ENCODE results near the gene SURF2.
"Not testable (repeated sequence)": the region's sequence is repeated elsewhere in the genome, so short reads cannot be mapped to it uniquely, and the experiment has no call there.

The SURF2 gene

DNA sequence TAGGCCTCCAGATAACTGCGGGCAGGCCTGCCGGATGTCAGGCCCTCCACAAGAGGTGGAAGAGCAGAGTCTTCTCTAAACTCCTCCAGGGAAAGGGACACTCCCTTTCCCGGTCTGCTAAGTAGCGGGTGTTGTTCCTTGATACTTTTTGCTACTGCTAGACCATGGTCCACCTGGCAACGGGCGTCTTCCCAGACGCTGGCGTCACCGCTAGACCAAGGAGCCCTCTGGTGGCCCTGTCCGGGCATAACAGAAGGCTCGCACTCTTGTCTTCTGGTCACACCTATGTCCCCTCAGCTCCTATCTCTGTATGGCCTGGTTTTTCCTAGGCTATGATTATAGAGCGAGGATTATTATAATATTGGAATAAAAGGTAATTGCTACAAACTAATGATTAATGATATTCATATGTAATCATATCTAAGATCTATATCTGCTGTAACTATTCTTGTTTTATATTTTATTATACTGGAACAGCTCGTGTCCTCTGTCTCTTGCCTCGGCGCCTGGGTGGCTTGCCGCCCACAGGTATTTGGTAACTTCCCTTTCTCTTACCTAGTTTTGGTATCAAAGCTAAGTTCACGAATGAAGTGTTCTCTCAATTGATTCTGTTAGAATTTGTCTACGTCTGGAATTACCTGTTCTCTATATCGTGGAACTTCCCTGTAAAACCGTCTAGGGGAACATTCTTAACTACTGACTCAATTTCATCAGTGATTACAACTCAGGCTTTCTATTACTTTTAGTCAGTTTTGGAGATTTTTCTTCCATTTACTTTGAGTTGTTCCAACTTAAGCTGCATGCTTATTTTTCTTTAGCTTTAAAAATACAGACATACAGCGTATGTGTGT is 26.8 kb upstream of the SURF2 start:
- DNase-seq (ENCODE audit: extremely low read depth, insufficient read length); H3K4me3 ChIP-seq (replicated peaks; ENCODE audit: low read depth, low read length); H3K27me3 ChIP-seq (replicated peaks; ENCODE audit: control insufficient read depth, insufficient read depth, low read length): not testable (repeated sequence)
- H3K36me3 ChIP-seq (ENCODE audit: control insufficient read depth, insufficient read depth, low read length), result peaks cover 28% of the 10 kb centered on the region
- TF ChIP-seq, protein P1, sequence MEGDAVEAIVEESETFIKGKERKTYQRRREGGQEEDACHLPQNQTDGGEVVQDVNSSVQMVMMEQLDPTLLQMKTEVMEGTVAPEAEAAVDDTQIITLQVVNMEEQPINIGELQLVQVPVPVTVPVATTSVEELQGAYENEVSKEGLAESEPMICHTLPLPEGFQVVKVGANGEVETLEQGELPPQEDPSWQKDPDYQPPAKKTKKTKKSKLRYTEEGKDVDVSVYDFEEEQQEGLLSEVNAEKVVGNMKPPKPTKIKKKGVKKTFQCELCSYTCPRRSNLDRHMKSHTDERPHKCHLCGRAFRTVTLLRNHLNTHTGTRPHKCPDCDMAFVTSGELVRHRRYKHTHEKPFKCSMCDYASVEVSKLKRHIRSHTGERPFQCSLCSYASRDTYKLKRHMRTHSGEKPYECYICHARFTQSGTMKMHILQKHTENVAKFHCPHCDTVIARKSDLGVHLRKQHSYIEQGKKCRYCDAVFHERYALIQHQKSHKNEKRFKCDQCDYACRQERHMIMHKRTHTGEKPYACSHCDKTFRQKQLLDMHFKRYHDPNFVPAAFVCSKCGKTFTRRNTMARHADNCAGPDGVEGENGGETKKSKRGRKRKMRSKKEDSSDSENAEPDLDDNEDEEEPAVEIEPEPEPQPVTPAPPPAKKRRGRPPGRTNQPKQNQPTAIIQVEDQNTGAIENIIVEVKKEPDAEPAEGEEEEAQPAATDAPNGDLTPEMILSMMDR (IDR thresholded peaks at IDR 0.05; ENCODE audit: insufficient read depth, low read length, poor library complexity, severe bottlenecking), result peak; percentile 37

- H3K4me3 ChIP-seq (replicated peaks; ENCODE audit: low read depth, low read length), result no peak overlapping the region
- DNase-seq (ENCODE audit: extremely low read depth, insufficient read length), result no peak
- H3K27me3 ChIP-seq (replicated peaks; ENCODE audit: control insufficient read depth, insufficient read depth, low read length), result no peaks in the 10 kb centered on the region
- peaks cover 28% of the 10 kb centered on the region for H3K36me3 ChIP-seq (ENCODE audit: control insufficient read depth, insufficient read depth, low read length)
- TF ChIP-seq, protein P1 (IDR thresholded peaks at IDR 0.05; ENCODE audit: insufficient read depth, low read length, poor library complexity, severe bottlenecking), result no peak
Measured at GRCh38 chr9:133331221-133331620, 25.1 kb upstream of the SURF2 start.

DNA sequence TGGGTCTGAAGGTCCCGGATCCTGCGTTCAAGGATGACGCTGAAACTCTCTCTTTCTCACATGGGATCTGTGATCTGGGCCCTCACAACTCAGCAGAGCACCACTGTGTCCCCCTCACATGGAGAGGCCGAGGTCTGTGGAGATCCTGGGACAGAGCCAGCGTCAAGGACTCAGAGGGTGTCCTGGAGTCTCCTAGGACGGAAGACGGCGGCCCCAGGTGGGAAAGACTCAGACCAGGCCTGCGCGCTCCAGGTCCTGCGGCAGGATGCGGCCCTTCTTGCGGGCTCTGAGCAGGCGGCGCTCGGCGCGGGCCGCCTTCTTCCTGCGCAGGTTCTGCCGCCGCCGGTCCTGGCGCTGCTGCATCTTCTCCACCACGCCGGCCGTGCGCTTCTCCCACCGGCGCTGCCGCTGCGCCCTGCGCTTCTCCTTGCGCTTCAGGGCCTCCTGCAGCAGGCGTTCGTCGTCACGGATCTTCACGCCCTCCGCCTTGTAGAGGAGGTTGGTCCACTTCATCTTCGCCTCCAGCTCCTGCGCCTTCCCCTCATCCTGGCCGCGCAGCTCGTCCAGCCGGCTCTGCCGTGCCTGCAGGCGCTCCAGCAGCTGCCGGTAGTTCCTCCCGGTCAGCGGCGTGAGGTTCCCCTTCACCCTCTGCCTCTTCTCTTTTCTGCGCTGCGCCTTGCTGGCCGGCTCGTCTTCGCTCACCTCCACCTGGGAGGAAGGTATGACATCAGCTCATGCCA is 24.5 kb upstream of the SURF2 start:
- H3K36me3 ChIP-seq (ENCODE audit: control insufficient read depth, insufficient read depth, low read length), result peaks cover 28% of the 10 kb centered on the region
- TF ChIP-seq, protein P1 (IDR thresholded peaks at IDR 0.05; ENCODE audit: insufficient read depth, low read length, poor library complexity, severe bottlenecking), result no peak
- DNase-seq (ENCODE audit: extremely low read depth, insufficient read length), result no peak
- no peak overlapping the region for H3K4me3 ChIP-seq (replicated peaks; ENCODE audit: low read depth, low read length)
- H3K27me3 ChIP-seq (replicated peaks; ENCODE audit: control insufficient read depth, insufficient read depth, low read length), result no peaks in the 10 kb centered on the region

- Histone ChIP-seq H3K27me3 (replicated peaks; ENCODE audit: control insufficient read depth, insufficient read depth, low read length) (no peaks in the 10 kb centered on the region), H3K36me3 (ENCODE audit: control insufficient read depth, insufficient read depth, low read length) (peaks cover 28% of the 10 kb centered on the region)
- no peak for DNase-seq (ENCODE audit: extremely low read depth, insufficient read length)
Measured at GRCh38 chr9:133332381-133332730, 24.0 kb upstream of the SURF2 start.

GRCh38 chr9:133333011-133333410 is 23.3 kb upstream of the SURF2 start:
- Histone ChIP-seq H3K36me3 (ENCODE audit: control insufficient read depth, insufficient read depth, low read length) (peaks cover 28% of the 10 kb centered on the region), H3K4me3 (replicated peaks; ENCODE audit: low read depth, low read length) (no peak overlapping the region), H3K27me3 (replicated peaks; ENCODE audit: control insufficient read depth, insufficient read depth, low read length) (no peaks in the 10 kb centered on the region)
- TF ChIP-seq, protein P1 (IDR thresholded peaks at IDR 0.05; ENCODE audit: insufficient read depth, low read length, poor library complexity, severe bottlenecking), result no peak
- no peak for DNase-seq (ENCODE audit: extremely low read depth, insufficient read length)

More at GRCh38 chr9:133332381-133332730, 24.0 kb upstream of the SURF2 start:
- TF ChIP-seq, protein P1 (IDR thresholded peaks at IDR 0.05; ENCODE audit: insufficient read depth, low read length, poor library complexity, severe bottlenecking), result no peak
- no peak overlapping the region for H3K4me3 ChIP-seq (replicated peaks; ENCODE audit: low read depth, low read length)

All from GM06990 (cell line).